H54 (cell line): ENCODE data around the gene SKI.

Experiments
- DNase-seq: peaks from one replicate; pipeline ENCODE4 v3.0.0; 2011; ENCODE audit warnings: low spot score, mixed read lengths; ENCODE audit not compliant: insufficient read length
- FAIRE-seq: peaks from 3 replicates; lab custom pipeline; 2011; peaks lifted over from hg19 to GRCh38; lab: Jason Lieb, UNC
- POLR2A ChIP-seq: IDR thresholded peaks from 2 replicates; pipeline ENCODE4 v1.6.1; 2011; ENCODE audit warnings: low read depth, mild to moderate bottlenecking, low read length

Gene SKI

DNA sequence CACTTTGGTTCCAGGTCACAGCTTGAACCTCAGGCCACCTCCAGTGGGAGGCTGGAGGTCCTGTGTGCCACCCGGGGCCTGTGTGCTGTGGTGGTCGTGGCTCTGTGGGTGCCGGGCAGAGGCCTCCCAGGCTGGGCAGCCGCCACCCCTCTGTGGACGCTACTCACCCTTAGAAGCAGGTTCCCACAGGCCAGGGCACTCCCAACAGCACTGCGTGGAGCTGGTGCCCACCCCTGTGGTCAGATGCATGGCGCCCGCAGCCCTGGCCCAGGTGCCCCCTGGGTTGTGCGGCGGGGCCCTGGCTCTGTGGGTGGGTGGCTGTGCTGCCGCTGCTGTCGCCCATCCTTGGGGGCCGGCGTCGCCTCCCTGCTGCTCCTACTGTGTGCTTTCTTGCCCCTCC lies 39.7 kb downstream of the SKI start:
- FAIRE-seq, result no peak
- DNase-seq, result no peak
- TF ChIP-seq POLR2A, result no peak

DNA sequence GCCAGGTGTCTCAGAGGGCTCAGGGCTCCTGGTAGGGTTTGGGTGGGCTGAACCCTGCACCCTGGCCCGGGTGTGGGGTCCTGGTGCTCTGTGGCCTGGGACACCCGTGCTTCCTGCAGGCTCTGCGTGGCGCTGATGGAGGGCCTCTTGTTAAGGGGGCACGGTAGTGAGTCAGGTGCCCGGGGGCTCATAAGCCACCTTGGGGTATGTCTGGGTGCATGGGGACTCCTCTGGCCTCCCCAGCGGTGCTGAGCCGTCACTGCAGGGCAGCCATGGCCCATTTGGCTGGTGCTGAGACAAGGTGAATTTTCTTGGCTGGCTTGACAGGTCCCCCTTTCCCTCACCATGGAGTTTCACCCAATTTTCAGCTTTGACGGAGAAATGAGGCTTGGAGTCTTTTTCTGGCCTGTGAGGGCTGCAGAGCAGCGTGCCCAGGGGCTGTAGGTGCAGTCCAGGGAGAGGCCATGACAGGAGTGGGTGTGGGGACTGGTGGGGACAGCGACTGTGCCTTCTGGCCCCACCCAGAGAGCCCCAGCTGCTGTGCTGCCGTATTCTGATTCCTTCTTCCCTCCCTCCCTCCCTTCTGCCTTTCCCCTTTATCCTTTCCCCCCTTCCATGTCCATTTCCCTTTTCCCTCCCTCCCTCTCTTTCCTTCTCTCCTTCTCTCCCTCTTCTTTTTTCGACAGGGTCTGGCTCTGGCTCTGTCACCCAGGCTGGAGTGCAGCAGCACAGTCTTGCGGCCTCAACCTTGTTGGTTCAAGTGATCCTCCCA lies 40.4 kb downstream of the SKI start:
- no peak for FAIRE-seq
- TF ChIP-seq POLR2A, result no peak
- DNase-seq, result no peak

DNA sequence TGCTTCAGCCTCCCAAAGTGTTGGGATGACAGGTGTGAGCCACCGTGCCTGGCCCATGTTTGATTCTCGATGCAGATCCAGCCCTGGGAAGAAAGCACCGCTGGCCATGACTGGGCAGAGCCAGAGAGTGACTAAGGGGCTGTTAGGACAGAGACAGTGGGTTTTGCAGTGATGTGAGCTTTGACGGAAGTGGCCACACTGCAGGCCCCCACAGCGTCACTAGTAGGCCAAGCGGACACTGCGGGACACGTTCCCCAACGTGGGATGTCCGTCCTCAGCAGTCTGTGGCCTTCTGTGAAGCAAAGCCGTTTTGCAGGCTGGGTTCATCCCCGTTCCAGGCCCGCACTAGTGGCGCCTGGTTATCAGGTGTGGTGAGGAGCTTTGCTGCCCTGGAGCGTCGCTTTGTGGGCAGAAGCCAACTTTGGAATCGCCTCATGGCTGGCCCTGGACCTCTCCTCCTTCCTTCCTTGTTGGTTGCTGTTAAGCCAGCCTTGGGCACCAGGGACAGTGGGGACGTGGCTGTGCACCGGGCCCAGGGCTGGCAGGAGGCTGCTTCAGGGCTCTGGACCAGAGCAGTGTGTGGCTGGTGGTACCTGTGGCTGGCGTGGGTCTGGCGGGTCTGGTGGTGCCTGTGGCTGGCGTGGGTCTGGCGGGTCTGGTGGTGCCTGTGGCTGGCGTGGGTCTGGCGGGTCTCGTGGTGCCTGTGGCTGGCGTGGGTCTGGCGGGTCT lies 41.2 kb downstream of the SKI start:
- FAIRE-seq, result no peak
- TF ChIP-seq POLR2A, result no peak
- no peak for DNase-seq

GRCh38 chr1:2269922-2270259 lies 41.8 kb downstream of the SKI start:
- TF ChIP-seq POLR2A, result no peak
- DNase-seq (no peak), FAIRE-seq (no peak)

- DNase-seq (no peak), FAIRE-seq (no peak)
- no peak for TF ChIP-seq POLR2A
Measured at GRCh38 chr1:2270260-2271100, 42.4 kb downstream of the SKI start.

- TF ChIP-seq POLR2A, result no peak
- no peak for DNase-seq
- no peak for FAIRE-seq
Measured at GRCh38 chr1:2271211-2271721, 43.1 kb downstream of the SKI start.

GRCh38 chr1:2271841-2272655 lies 43.9 kb downstream of the SKI start:
- no peak for FAIRE-seq
- no peak for DNase-seq
- TF ChIP-seq POLR2A, result no peak

DNA sequence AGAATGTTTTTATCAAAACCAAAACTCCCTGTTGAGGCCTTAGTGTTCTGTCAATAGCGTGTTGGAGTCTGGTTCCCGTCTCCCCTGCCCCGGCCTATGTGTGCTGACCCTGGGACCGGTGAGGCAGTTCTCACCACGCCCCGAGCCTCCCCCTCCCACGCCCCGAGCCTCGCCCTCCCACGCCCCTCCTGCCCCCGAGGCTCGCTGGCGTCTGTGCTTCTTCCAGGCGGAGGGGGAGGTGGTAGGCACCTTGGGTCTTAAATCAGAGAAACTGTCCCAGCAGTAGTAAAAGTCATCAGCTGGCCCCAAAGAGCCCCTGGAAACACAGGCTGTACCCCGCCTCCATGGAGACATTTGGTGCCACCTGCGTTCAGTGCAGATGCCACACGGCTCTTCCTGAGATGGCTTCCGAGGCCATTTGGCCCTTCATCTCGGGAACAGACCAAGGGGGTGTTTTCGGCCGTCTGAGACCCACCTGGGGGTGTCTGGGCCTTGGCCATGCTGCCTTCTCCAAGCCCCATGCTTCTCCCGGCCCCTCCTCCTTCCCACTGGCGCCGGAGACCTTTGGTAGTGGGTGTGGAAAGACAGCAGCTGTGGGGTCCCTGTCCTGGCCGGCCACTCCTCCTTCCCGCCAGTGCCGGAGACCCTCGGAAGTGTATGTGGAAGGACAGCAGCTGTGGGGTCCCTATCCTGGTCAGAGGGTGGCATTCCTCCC lies 44.7 kb downstream of the SKI start:
- DNase-seq (no peak), FAIRE-seq (no peak)
- no peak for TF ChIP-seq POLR2A

- TF ChIP-seq POLR2A, result no peak
- DNase-seq (no peak), FAIRE-seq (no peak)
Measured at GRCh38 chr1:2273401-2274090, 45.4 kb downstream of the SKI start.

DNA sequence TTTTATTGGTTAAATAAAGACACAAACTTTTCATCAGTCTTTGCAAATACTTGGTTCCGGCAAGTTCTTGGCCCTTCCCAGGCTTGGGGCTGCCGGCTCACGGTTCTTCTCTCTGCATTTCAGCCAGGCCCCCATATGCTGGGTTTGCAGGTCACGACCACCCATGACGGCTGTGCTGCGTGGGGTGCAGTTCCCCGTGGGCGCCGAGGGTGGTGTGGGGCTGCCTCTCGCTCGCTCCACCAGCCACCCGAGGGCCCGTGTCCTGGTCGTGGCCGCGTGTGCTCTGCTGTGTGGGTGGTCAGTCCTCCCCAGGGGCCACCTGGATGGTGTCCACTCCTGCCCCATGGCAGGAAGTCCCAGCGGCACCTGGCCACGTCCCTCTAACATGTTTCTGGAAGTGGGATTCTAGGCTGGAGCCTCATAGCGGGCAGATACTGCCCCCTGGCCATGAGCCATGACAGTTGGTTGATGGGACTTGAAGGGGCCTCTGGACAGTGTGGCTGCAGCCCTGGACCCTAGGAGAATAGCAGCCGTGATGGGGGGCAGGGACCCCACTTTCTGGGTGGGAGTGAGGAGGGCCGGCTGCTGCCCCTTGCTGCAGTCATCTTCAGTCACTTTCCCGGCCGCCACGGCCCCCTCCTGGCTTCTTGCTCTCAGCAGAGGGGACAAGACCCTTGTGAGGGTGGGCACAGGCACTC lies 46.3 kb downstream of the SKI start:
- no peak for DNase-seq
- TF ChIP-seq POLR2A, result no peak
- FAIRE-seq, result no peak

- DNase-seq (no peak), FAIRE-seq (no peak)
- TF ChIP-seq POLR2A, result no peak
Measured at GRCh38 chr1:2274929-2275475, 46.9 kb downstream of the SKI start.
